ENCODE results near the gene SH3GLB1. TPM values are rescaled to one million over a fixed set of nuclear protein-coding genes. Genes with fewer than 3 reads are reported as not detected.
A peak's percentile ranks its signal among the peaks of the same experiment; 100 is the strongest.

The SH3GLB1 gene
- total and polyA plus RNA-seq, 2 of the 4 experiments (the other 2 are of a cell fraction): 22.2 to 36.5 TPM

DNA sequence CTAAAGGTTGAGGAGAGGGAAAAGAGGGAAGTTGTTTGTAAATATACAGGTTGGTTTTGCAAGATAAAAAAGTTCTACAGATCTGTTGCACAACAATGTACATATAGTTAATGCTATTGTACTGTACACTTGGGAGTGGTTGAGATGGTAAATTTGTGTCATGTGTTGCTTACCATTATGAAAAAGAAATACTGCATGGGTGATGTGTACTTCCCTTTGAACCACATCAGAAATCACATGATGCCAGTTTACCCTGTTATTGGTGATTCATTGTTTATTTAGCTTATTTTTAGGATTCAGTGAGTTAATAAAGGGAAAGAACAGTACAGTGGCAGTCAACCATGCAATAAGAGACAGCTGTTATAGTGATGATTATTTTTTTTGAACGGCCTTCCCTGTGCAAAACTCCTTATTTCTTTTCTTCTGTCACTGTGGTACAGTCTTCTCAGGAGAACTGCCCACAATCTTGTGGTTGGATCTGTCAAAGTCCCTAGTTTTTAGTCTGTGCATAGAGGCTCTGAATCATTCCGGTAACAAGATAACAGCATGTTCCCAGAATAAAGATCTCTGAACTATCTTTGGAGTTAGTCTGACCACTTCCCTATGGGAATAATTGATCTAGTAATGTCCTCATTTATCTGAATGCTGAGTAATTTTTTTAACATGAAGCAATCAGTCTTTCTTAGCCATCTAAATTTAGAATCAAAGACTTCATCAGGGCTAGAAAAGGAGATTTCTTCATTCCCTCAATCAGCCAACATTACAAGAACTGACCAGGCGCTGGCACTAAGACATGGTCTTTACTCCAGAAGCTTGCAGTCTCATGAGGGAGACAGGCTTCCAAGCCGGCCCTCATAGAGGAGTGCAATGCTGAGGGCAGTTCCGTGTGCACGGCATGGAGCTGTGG, 84.2 kb downstream of the SH3GLB1 start:
- 0 out of 2 replicates have a peak overlapping the region, but pooled peaks have one; percentile 60 for H2AK5ac ChIP-seq (ENCODE audit: low read depth, low read length)
- peak overlapping the region; percentile 1 for H3K18ac ChIP-seq (ENCODE audit: low read depth, low read length)
- H2BK20ac ChIP-seq (ENCODE audit: low read depth, low read length): peak overlapping the region; percentile 59; the same call in 1 of the 2 replicates
- peak; percentile 71 for ATAC-seq (ENCODE audit: low read depth)
- peaks cover 8% of the 10 kb centered on the region for H3K4me1 ChIP-seq (ENCODE audit: control insufficient read depth, insufficient read depth, low read length)
- ChIA-PET CTCF (interaction anchor here (1.1 kb wide), 1 partner anchor 9 kb away, joined by 4 read pairs; no protein-coding TSS in a partner anchor), POLR2A (ENCODE audit: unreplicated experiment) (no interaction called here)
- H3K27ac ChIP-seq (ENCODE audit: insufficient read depth, low read length): peak overlapping the region; percentile 43; the same call in 1 of the 2 replicates
- H4K8ac ChIP-seq (ENCODE audit: low read depth in 2 of 2, low read length in 2 of 2): peak overlapping the region in 1 of 2 experiments; percentile 46; a peak in 1 of 4 replicates
- 0% methylated on average over 1 of the region's 6 CpGs; no CpG with 5 or more reads in 1 of the 2 experiments for WGBS, 2 experiments (ENCODE audit: extremely low coverage in 2 of 2, insufficient read length in 1 of 2)
- no peak overlapping the region; the same call in 1 of the 2 replicates for H3K23ac ChIP-seq (ENCODE audit: low read depth, low read length)
- H2BK120ac ChIP-seq (ENCODE audit: low read depth, low read length): peak overlapping the region; percentile 48; the same call in 1 of the 2 replicates
- H3K4me3 ChIP-seq (ENCODE audit: insufficient read depth, low read depth, low read length): no peak overlapping the region
- no peak overlapping the region for H4K91ac ChIP-seq (ENCODE audit: insufficient read depth, low read depth, low read length)
- H2AK9ac ChIP-seq (replicated peaks; ENCODE audit: low read depth, low read length, poor library complexity): peak overlapping the region; percentile 88
- H2BK15ac ChIP-seq (ENCODE audit: low read depth, low read length): peak overlapping the region; percentile 74; the same call in 1 of the 3 replicates
- H3K9ac ChIP-seq (ENCODE audit: low read depth, low read length): no peak overlapping the region
- H3K4me2 ChIP-seq (ENCODE audit: low read depth, low read length): peak overlapping the region; percentile 1; the same call in 1 of the 2 replicates
- intact Hi-C loops (cut with micrococcal nuclease): no loop called here
- H2AFZ ChIP-seq (replicated peaks; ENCODE audit: low read length, poor library complexity): peak overlapping the region; percentile 70
- H3K27me3 ChIP-seq (ENCODE audit: control insufficient read depth, insufficient read depth, low read length): no peaks in the 10 kb centered on the region
- dilution Hi-C loops (cut with HindIII; ENCODE audit: low sequenced_read_pairs, unreplicated experiment): no loop called here
- H4K5ac ChIP-seq (ENCODE audit: low read depth, low read length): no peak overlapping the region
- H3K14ac ChIP-seq (replicated peaks; ENCODE audit: low read depth, low read length): peak overlapping the region; percentile 77
- H2BK5ac ChIP-seq (ENCODE audit: low read depth, low read length, poor library complexity, severe bottlenecking): peak overlapping the region; percentile 50
- in situ Hi-C loops (cut with MboI; ENCODE audit: low sequenced_read_pairs): no loop called here
- H3K9me3 ChIP-seq (ENCODE audit: control insufficient read depth, insufficient read depth, low read length): no peaks in the 10 kb centered on the region
- H3K36me3 ChIP-seq (ENCODE audit: control insufficient read depth, insufficient read depth, low read length): no peaks in the 10 kb centered on the region
- peak; percentile 49; the same call in 1 of the 2 replicates for TF ChIP-seq RFX5 (IDR thresholded peaks at IDR 0.05; ENCODE audit: low read depth, low read length)
- TF ChIP-seq CEBPB (IDR thresholded peaks at IDR 0.05; ENCODE audit: low read depth, low read length): peak; percentile 84
- TF ChIP-seq USF2 (IDR thresholded peaks at IDR 0.05; ENCODE audit: low read depth, low read length): peak; percentile 84
- TF ChIP-seq SMC3 (IDR thresholded peaks at IDR 0.05; ENCODE audit: low read depth, low read length): no peak
- no peak for TF ChIP-seq MAZ (IDR thresholded peaks at IDR 0.05; ENCODE audit: borderline replicate concordance, low read depth, low read length)
- peak overlapping the region; percentile 66 for H3K4ac ChIP-seq (ENCODE audit: low read depth, low read length)
- H3K79me1 ChIP-seq (ENCODE audit: low read depth in 1 of 2, low read length in 2 of 2): no peaks in the 10 kb centered on the region
- H3K56ac ChIP-seq (ENCODE audit: extremely low read depth, insufficient read depth, low read length): no peak overlapping the region
- peaks cover 8% of the 10 kb centered on the region for H3K9me1 ChIP-seq (ENCODE audit: insufficient read depth, low read length)
- H4K20me1 ChIP-seq (ENCODE audit: insufficient read depth, low read length): no peaks in the 10 kb centered on the region
- no TSS peak for BruUV-seq (replicated peaks)
- DNase-seq: peak; percentile 86
